Common myeloid progenitor, CD34-positive (primary cell): Measurements from ENCODE around the gene SDK1.

ENCODE experiments used
- CTCF ChIA-PET: fragments of 350-600 bp; sonication (Branson Sonifier 250); formaldehyde crosslinking; loops from one replicate; lab custom pipeline; 2021; ENCODE audit warnings: antibody characterized with exemption; lab: Charles Lee
- POLR2A ChIA-PET: fragments of 350-600 bp; sonication (Branson Sonifier 250); formaldehyde crosslinking; loops from one replicate; lab custom pipeline; 2021; ENCODE audit warnings: antibody characterized with exemption; lab: Charles Lee
- DNase-seq, 3 donors: peaks; one replicate each; pipeline versions ENCODE4 v3.0.0 to v3.0.0-alpha.2; 2013
- H3K27ac ChIP-seq, 2 experiments: 1 replicate in 1 of 2; 2 replicates in 1 of 2; pipeline ENCODE4 v1.7.0; 2013; ENCODE audit warnings: inconsistent platforms in 2 of 2, low read length in 2 of 2, mild to moderate bottlenecking in 2 of 2, low read depth in 1 of 2, moderate library complexity in 1 of 2; ENCODE audit not compliant: severe bottlenecking in 2 of 2, insufficient read depth in 1 of 2, poor library complexity in 1 of 2
- H3K27me3 ChIP-seq, 5 experiments: replicated peaks in 2 of 5; 1 replicate in 3 of 5; 2 replicates in 2 of 5; pipeline versions ENCODE4 v1.6.1 to v1.7.0; 2013; ENCODE audit warnings: low read length in 4 of 5, mild to moderate bottlenecking in 2 of 5, moderate library complexity in 2 of 5, inconsistent platforms in 1 of 5; ENCODE audit not compliant: insufficient read depth in 5 of 5, control insufficient read depth in 4 of 5
- H3K36me3 ChIP-seq, 4 experiments: 1 replicate in 2 of 4; 2 replicates in 2 of 4; pipeline versions ENCODE4 v1.6.1 to v1.7.0; 2013; ENCODE audit warnings: low read length in 3 of 4, control low read depth in 1 of 4, mild to moderate bottlenecking in 1 of 4; ENCODE audit not compliant: control insufficient read depth in 4 of 4, insufficient read depth in 4 of 4
- H3K4me1 ChIP-seq, 4 experiments: 1 replicate in 3 of 4; 2 replicates in 1 of 4; pipeline versions ENCODE4 v1.6.1 to v1.7.1; 2013; ENCODE audit warnings: low read length in 3 of 4, mild to moderate bottlenecking in 3 of 4, control low read depth in 1 of 4, inconsistent platforms in 1 of 4, moderate library complexity in 1 of 4; ENCODE audit not compliant: control insufficient read depth in 4 of 4, insufficient read depth in 4 of 4; ENCODE audit errors: control extremely low read depth in 1 of 4
- H3K4me3 ChIP-seq, 7 experiments: 1 replicate in 4 of 7; 2 replicates in 3 of 7; pipeline versions ENCODE4 v1.5.1 to v1.7.0; 2013; ENCODE audit warnings: mild to moderate bottlenecking in 7 of 7, low read length in 6 of 7, moderate library complexity in 6 of 7, inconsistent platforms in 2 of 7, low read depth in 2 of 7, control low read depth in 1 of 7; ENCODE audit not compliant: insufficient read depth in 4 of 7, control insufficient read depth in 1 of 7; ENCODE audit errors: extremely low read depth in 1 of 7
- H3K9me3 ChIP-seq, 5 experiments: 1 replicate in 4 of 5; 2 replicates in 1 of 5; pipeline versions ENCODE4 v1.6.1 to v1.7.1; 2013; ENCODE audit warnings: low read length in 4 of 5, mild to moderate bottlenecking in 2 of 5, inconsistent platforms in 1 of 5, low read depth in 1 of 5, moderate library complexity in 1 of 5; ENCODE audit not compliant: control insufficient read depth in 4 of 5, insufficient read depth in 2 of 5; ENCODE audit errors: control extremely low read depth in 1 of 5
- WGBS: methylation state at CpG from one replicate; pipeline ENCODE4 v1.1.5; 2013; ENCODE audit not compliant: insufficient coverage; 5-methylcytosine and 5-hydroxymethylcytosine counted together

The SDK1 gene

DNA sequence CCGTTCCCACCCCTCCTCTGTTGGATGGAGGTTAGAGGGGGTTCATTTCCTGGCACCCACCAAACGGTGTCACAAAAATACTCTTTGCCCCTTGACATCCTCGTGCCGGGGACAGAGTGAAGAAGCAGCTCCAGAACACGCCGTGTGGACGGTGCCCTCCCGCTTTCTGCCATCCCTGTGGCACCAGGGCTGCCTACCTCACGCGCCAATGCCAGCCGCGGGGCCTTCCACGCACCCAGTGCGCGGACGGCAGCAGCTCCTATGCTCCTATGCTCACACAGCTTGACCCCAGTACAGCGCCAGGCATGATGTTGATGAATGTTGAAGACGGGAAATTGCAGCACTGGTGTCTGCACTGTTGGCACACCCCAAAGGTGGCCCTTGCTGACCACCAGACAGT, 873.8 kb downstream of the SDK1 start:
- H3K4me1 ChIP-seq, result no peaks in the 10 kb centered on the region
- ChIA-PET POLR2A (no interaction called here), CTCF (no interaction called here)
- no peak overlapping the region for H3K27ac ChIP-seq
- no peak overlapping the region for H3K4me3 ChIP-seq
- WGBS, result 97% methylated on average over 10 of the region's 18 CpGs
- H3K9me3 ChIP-seq, result peaks cover 0 to 5% (median 0%) of the 10 kb centered on the region in 5 experiments
- H3K36me3 ChIP-seq, result no peaks in the 10 kb centered on the region
- no peaks in the 10 kb centered on the region for H3K27me3 ChIP-seq
- no peak for DNase-seq

DNA sequence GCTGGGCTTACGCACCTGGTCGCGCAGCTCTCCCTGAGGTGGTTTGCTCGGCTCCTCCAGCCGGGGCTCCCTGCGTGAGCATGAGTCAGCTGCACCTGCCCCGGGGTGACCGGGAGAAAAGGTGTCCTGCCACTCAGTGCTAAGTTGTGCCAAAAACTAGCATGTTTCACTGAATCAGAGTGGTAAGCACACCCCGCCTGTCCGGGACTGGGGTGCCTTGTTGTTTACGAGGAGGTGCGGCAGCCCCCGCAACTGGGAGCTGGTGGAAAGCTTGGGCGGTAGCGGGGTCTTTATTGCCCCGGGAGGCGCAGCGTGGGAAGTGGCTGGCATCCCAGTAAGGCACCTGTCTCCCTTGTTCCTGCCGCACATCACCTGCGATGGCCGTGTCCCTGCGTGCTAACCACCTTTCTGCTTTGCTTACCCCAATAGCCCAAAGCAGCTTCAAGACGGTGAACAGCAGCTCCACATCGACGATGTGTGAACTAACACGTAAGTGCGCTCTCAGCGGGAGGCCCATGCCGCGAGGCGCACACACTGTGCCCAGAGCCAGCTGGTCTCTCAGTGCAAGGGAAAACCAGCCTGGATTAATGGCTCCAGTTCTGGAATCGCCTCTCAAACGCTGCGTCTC, 874.4 kb downstream of the SDK1 start:
- no peak for DNase-seq
- H3K9me3 ChIP-seq, result peaks cover 0 to 6% (median 0%) of the 10 kb centered on the region in 5 experiments
- H3K27me3 ChIP-seq, result no peaks in the 10 kb centered on the region
- H3K4me3 ChIP-seq, result no peak overlapping the region
- ChIA-PET POLR2A (no interaction called here), CTCF (no interaction called here)
- WGBS, result 92% methylated on average over 34 of the region's 34 CpGs
- H3K4me1 ChIP-seq, result no peaks in the 10 kb centered on the region
- no peaks in the 10 kb centered on the region for H3K36me3 ChIP-seq
- H3K27ac ChIP-seq, result no peak overlapping the region

DNA sequence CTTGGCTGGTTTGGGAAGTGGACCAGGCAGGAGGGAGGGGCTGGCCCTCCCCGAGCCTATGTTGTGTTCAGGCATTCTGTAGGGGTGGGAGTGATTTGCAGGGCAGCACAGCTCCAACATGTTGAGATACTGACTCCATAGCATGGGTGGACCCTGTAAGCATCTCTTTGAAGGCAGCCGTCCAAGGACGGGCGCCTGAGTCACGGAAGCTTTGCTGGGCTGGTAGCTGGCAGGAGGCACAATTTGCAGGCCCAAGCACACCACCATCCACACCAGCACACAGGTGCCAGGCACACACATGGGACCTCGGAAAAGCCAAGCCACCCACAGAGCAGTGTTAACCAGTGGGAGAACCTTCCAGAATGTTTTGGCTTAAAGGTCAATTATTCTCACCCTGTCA, 875.9 kb downstream of the SDK1 start:
- no peak overlapping the region for H3K4me3 ChIP-seq
- ChIA-PET POLR2A (no interaction called here), CTCF (interaction anchor here (1.3 kb wide), 1 partner anchor 9 kb away, joined by 4 read pairs; no protein-coding TSS in a partner anchor)
- no peak for DNase-seq
- H3K27ac ChIP-seq, result no peak overlapping the region
- H3K4me1 ChIP-seq, result no peaks in the 10 kb centered on the region
- H3K36me3 ChIP-seq, result no peaks in the 10 kb centered on the region
- peaks cover 0 to 9% (median 0%) of the 10 kb centered on the region in 5 experiments for H3K9me3 ChIP-seq
- 100% methylated on average over 4 of the region's 6 CpGs for WGBS
- H3K27me3 ChIP-seq, result no peaks in the 10 kb centered on the region

DNA sequence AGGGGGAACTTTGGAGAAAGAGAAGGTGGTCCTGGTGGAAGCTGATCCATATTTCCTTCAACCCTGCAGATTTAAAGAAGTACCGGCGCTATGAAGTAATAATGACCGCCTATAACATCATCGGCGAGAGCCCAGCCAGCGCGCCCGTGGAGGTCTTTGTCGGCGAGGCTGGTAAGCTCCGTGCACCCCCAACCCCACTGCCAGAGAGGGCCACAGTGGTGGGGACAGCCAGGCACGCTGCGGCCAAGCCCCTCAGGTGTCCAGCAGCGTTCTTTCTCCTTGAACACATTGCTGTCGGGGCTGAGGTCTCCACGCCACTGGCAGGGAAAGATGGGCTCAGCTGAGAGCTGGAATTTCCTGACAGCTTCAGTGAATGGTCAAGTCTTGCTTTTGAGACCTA, 877.4 kb downstream of the SDK1 start:
- WGBS, result 94% methylated on average over 16 of the region's 16 CpGs
- ChIA-PET POLR2A (no interaction called here), CTCF (no interaction called here)
- Histone ChIP-seq H3K36me3 (no peaks in the 10 kb centered on the region), H3K9me3 (peaks cover 0 to 17% (median 0%) of the 10 kb centered on the region in 5 experiments), H3K27ac (no peak overlapping the region), H3K4me1 (no peaks in the 10 kb centered on the region), H3K4me3 (no peak overlapping the region), H3K27me3 (no peaks in the 10 kb centered on the region)
- DNase-seq, result no peak

DNA sequence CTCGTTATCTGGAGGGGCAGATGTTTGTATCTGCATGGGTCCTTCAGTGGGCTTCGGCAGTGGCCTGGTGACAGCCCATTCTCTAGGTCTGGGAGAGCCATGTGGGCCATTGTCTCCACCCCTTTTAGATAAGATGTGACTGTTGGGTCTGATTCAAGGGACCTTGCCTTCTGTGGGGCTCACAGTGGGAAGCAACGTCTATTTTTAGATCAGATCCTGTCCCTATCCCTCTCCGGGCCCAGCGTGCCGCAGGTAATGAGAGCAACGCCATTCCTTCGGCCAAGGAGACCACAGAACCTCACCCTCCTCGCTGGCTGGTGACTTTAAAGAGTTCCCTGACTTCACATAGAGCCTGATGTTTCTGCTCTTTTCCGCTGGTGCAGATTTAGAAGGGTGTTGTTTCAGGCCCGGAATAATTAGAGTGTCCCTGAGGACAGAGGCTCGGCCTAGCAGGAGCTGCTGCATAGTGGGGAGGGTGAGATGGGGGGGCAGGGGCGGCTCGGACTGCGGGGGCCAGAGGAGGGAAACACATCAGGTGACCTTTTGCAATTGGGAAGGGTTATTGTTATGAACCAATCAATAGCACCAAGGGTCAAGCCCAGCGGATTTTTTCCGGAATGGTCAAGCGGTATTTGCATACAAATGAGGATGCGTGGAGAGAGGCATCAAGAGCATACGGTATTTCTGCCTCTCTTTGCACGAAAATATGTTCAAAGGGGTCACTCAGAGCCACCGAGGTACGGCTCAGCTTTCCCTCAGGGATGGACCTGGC, 878.0 kb downstream of the SDK1 start:
- DNase-seq, result no peak
- H3K4me3 ChIP-seq, result no peak overlapping the region
- peaks cover 0 to 17% (median 3%) of the 10 kb centered on the region in 5 experiments for H3K9me3 ChIP-seq
- 96% methylated on average over 14 of the region's 23 CpGs for WGBS
- POLR2A ChIA-PET, result no interaction called here
- CTCF ChIA-PET, result no interaction called here
- no peak overlapping the region for H3K27ac ChIP-seq
- no peaks in the 10 kb centered on the region for H3K36me3 ChIP-seq
- H3K4me1 ChIP-seq, result no peaks in the 10 kb centered on the region
- H3K27me3 ChIP-seq, result no peaks in the 10 kb centered on the region

DNA sequence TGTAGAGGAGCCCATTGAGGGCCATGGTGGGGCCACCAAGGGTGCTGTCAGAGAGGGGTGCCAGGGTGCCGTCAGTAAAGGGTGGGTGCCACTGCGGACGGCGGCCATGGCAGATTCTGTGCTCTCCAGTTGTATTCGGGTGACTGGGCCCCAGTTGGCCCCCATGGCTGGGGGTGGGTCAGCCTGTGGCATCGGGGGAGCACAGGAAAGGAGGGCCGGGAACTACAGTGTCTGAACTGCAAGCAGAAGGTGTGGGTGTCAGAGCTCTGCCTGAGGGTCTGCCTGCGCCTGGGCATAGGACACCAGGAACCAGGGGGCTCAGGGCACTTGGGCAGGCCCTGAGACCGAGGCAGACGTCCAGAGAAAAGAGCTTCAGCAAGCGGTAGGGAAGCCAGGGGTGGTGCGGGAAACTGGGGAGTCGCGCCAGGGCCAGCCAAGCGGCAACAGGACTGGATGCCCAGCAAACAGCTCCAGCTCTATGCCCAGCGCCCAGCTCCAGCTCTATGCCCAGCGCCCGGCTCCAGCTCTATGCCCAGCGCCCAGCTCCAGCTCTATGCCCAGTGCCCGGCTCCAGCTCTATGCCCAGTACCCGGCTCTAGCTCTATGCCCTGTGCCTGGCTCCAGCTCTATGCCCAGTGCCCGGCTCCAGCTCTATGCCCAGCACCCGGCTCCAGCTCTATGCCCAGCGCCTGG, 878.8 kb downstream of the SDK1 start:
- Histone ChIP-seq H3K27me3 (no peaks in the 10 kb centered on the region), H3K27ac (no peak overlapping the region), H3K4me1 (no peaks in the 10 kb centered on the region), H3K4me3 (no peak overlapping the region), H3K36me3 (no peaks in the 10 kb centered on the region), H3K9me3 (peaks cover 0 to 17% (median 3%) of the 10 kb centered on the region in 5 experiments)
- DNase-seq, result no peak
- POLR2A ChIA-PET, result no interaction called here
- WGBS, result 91% methylated on average over 23 of the region's 24 CpGs
- CTCF ChIA-PET, result no interaction called here

DNA sequence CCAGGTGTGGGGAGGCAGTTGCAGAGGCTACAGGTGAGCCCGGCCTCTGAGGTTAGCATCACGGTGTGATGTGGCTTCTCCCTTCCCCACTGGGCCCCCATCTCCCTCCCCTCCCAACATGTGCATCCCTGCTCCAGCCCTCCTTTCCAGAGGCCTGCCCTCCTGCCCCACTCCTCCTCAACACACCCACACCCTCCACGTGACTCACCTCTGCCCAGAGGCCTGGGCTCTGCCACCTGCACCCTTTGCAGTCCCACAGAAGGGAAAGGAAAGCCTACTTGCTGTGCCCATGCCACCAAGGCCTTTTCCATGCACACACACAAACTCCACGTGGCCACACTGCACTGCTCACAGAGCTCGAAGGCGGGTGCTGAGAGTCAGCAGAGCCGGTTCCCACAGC, 880.4 kb downstream of the SDK1 start:
- Histone ChIP-seq H3K4me3 (no peak overlapping the region), H3K4me1 (peaks cover 0 to 14% (median 4%) of the 10 kb centered on the region in 4 experiments), H3K9me3 (peaks cover 0 to 17% (median 3%) of the 10 kb centered on the region in 5 experiments), H3K27me3 (no peaks in the 10 kb centered on the region), H3K36me3 (no peaks in the 10 kb centered on the region), H3K27ac (no peak overlapping the region)
- CTCF ChIA-PET, result no interaction called here
- 95% methylated on average over 6 of the region's 7 CpGs for WGBS
- POLR2A ChIA-PET, result no interaction called here
- DNase-seq, result no peak
